Keratinocyte (primary cell): Measurements from ENCODE around the gene BAZ2B. TPM values are rescaled to one million over a fixed set of nuclear protein-coding genes. Genes with fewer than 3 reads are reported as not detected.
A peak's percentile ranks its signal among the peaks of the same experiment; 100 is the strongest.

Experiments
- DNase-seq: peaks from one replicate; pipeline ENCODE4 v3.0.0-alpha.2; 2011; ENCODE audit warnings: low read depth, missing footprints, low spot score
- FAIRE-seq: peaks from 2 replicates; lab custom pipeline; 2011; peaks lifted over from hg19 to GRCh38; lab: Jason Lieb, UNC
- H2AFZ ChIP-seq: 2 replicates; pipeline ENCODE4 v1.6.0; 2012; ENCODE audit warnings: low read length, control low read depth, inconsistent platforms; ENCODE audit not compliant: control insufficient read depth
- H3K27ac ChIP-seq: 2 replicates; pipeline ENCODE4 v1.5.1; 2011; ENCODE audit warnings: low read length; ENCODE audit not compliant: control insufficient read depth, insufficient read depth
- H3K27me3 ChIP-seq: 3 replicates; pipeline ENCODE4 v1.6.0; 2011; ENCODE audit warnings: low read length; ENCODE audit not compliant: control insufficient read depth, insufficient read depth; ENCODE audit errors: extremely low read depth
- H3K36me3 ChIP-seq, 2 experiments: 2 replicates in 1 of 2; 3 replicates in 1 of 2; pipeline ENCODE4 v1.5.1; 2011; ENCODE audit warnings: low read length in 2 of 2, mild to moderate bottlenecking in 1 of 2; ENCODE audit not compliant: control insufficient read depth in 2 of 2, insufficient read depth in 2 of 2; ENCODE audit errors: extremely low read depth in 1 of 2
- H3K4me1 ChIP-seq: 3 replicates; pipeline ENCODE4 v1.5.1; 2011; ENCODE audit warnings: low read length; ENCODE audit not compliant: control insufficient read depth, insufficient read depth; ENCODE audit errors: extremely low read depth
- H3K4me2 ChIP-seq: 3 replicates; pipeline ENCODE4 v1.6.0; 2011; ENCODE audit warnings: low read depth, low read length; ENCODE audit not compliant: control insufficient read depth, insufficient read depth; ENCODE audit errors: extremely low read depth
- H3K4me3 ChIP-seq, 3 experiments: fragments of 200-600 bp in 1 of 3; sonication (generic) in 1 of 3; 2 replicates in 2 of 3; 3 replicates in 1 of 3; pipeline ENCODE4 v1.5.1; 2011 to 2016; ENCODE audit warnings: low read length in 3 of 3, mild to moderate bottlenecking in 3 of 3, control low read depth in 2 of 3, inconsistent platforms in 1 of 3, low read depth in 1 of 3, mixed read lengths in 1 of 3, mixed run types in 1 of 3, moderate library complexity in 1 of 3; ENCODE audit not compliant: control insufficient read depth in 2 of 3, insufficient read depth in 2 of 3; ENCODE audit errors: extremely low read depth in 1 of 3
- H3K79me2 ChIP-seq: 2 replicates; pipeline ENCODE4 v1.6.0; 2012; ENCODE audit warnings: low read length; ENCODE audit not compliant: control insufficient read depth, insufficient read depth
- H3K9ac ChIP-seq: 3 replicates; pipeline ENCODE4 v1.6.0; 2011; ENCODE audit warnings: low read length; ENCODE audit not compliant: control insufficient read depth, insufficient read depth; ENCODE audit errors: extremely low read depth
- H3K9me1 ChIP-seq: 3 replicates; pipeline ENCODE4 v1.6.0; 2011; ENCODE audit warnings: low read length; ENCODE audit not compliant: control insufficient read depth, insufficient read depth; ENCODE audit errors: extremely low read depth
- H3K9me3 ChIP-seq: 2 replicates; pipeline ENCODE4 v1.5.1; 2012; ENCODE audit warnings: low read depth, low read length; ENCODE audit not compliant: control insufficient read depth
- H4K20me1 ChIP-seq: 3 replicates; pipeline ENCODE4 v1.6.0; 2011; ENCODE audit warnings: low read length; ENCODE audit not compliant: control insufficient read depth, insufficient read depth; ENCODE audit errors: extremely low read depth
- EZH2 ChIP-seq: IDR thresholded peaks from one replicate; pipeline ENCODE4 v1.6.1; 2012; ENCODE audit warnings: inconsistent platforms, mild to moderate bottlenecking, low read length, moderate library complexity
- dilution Hi-C: fragments of 300-500 bp; cut with MboI; formaldehyde crosslinking; loops from one replicate; pipeline ENCODE4 v1.7.0; 2020; ENCODE audit warnings: low sequenced_read_pairs; ENCODE audit not compliant: extremely low pct_ligation_motif_present
- polyA plus RNA-seq, 5 experiments: library from polyadenylated mRNA; depleted of rRNA in 3 of 5; stranded (reverse) in 3 of 5; stranded (forward) in 1 of 5; unstranded in 1 of 5; fragments of >200 nt; gene quantifications; 1 replicate in 1 of 5; 2 replicates in 3 of 5; 3 replicates in 1 of 5; pipeline versions ENCODE4 v1.2.1 to v1.2.3, GENCODE V29; 2011 to 2012; ENCODE audit warnings: missing spikeins in 2 of 5, low read depth in 1 of 5, low replicate concordance in 1 of 5
- TF ChIP-seq, protein P1 (sequence below), 3 experiments: IDR thresholded peaks in 1 of 3; conservative IDR thresholded peaks in 1 of 3; optimal IDR thresholded peaks in 1 of 3; 2 replicates in 2 of 3; 3 replicates in 1 of 3; pipeline versions ENCODE3 to v1.5.1; 2011; ENCODE audit warnings: low read length in 3 of 3, mild to moderate bottlenecking in 3 of 3, moderate library complexity in 2 of 3, control low read depth in 1 of 3, inconsistent platforms in 1 of 3; ENCODE audit not compliant: insufficient read depth in 2 of 3; ENCODE audit errors: extremely low read depth in 1 of 3

Gene BAZ2B
- polyA plus RNA-seq, 1 donor (not counting 4 experiments of a cell fraction or from before 2014, with no cell fraction given) = 27.0 TPM

DNA sequence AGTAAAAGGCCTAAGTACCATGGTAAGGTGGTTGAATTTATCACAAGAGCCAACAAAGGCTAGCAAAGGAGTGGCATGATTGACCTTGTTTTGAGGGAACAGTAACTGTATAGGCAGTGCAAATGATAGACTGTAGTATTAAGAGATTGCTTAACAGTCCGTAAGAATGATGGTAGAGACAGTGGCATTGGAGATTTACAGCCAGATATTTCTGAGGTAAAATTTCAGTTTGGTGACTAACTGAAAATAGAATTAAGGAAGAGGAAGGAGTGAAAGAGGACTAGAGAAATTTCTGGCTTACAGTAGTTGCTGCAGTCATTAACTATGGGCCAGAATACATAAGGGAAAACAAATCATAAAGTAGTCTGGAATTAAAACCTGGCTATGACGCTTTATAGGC, 4.4 kb upstream of the BAZ2B start:
- Histone ChIP-seq H3K27ac (no peak overlapping the region), H4K20me1 (no peaks in the 10 kb centered on the region), H3K4me3 (no peak overlapping the region), H3K9ac (no peak overlapping the region), H3K79me2 (no peaks in the 10 kb centered on the region), H2AFZ (no peak overlapping the region), H3K4me2 (no peak overlapping the region), H3K27me3 (no peaks in the 10 kb centered on the region), H3K4me1 (peaks cover 7% of the 10 kb centered on the region), H3K9me3 (no peaks in the 10 kb centered on the region), H3K36me3 (no peaks in the 10 kb centered on the region), H3K9me1 (no peaks in the 10 kb centered on the region)
- dilution Hi-C loops = loop anchor here (25.0 kb wide), 1 partner anchor 92 kb away; the partner anchor contains the start of gene MARCHF7
- DNase-seq (no peak), FAIRE-seq (no peak)
- TF ChIP-seq EZH2 = no peak
- TF ChIP-seq, protein P1, sequence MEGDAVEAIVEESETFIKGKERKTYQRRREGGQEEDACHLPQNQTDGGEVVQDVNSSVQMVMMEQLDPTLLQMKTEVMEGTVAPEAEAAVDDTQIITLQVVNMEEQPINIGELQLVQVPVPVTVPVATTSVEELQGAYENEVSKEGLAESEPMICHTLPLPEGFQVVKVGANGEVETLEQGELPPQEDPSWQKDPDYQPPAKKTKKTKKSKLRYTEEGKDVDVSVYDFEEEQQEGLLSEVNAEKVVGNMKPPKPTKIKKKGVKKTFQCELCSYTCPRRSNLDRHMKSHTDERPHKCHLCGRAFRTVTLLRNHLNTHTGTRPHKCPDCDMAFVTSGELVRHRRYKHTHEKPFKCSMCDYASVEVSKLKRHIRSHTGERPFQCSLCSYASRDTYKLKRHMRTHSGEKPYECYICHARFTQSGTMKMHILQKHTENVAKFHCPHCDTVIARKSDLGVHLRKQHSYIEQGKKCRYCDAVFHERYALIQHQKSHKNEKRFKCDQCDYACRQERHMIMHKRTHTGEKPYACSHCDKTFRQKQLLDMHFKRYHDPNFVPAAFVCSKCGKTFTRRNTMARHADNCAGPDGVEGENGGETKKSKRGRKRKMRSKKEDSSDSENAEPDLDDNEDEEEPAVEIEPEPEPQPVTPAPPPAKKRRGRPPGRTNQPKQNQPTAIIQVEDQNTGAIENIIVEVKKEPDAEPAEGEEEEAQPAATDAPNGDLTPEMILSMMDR (optimal IDR thresholded peaks at IDR 0.05 in 1 of 3, IDR thresholded peaks at IDR 0.05 in 1 of 3, conservative IDR thresholded peaks at IDR 0.05 in 1 of 3; ENCODE audit: extremely low read depth in 1 of 3, insufficient read depth in 2 of 3, low read length in 3 of 3) = no peak

DNA sequence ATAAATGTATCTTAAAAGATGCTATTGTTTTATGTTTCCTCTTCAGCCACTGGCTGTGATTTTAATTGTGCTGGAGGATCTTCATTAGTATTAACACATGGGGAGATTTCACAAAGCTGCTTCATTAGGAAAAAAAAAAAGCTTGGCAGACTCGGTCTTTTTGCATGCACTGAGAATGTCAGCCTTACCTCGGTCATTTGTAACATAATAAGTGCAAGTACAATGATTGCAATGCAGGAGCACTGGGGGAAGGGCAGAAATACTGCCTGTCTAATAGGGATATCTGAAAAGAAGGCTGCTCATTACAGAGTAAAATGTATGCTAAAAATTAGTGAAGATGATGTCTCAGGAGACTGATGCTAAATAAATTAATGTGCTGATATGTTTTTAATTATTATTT, 1.3 kb upstream of the BAZ2B start:
- peak overlapping the region; percentile 10 for H2AFZ ChIP-seq
- FAIRE-seq = peak; percentile 34
- H3K4me3 ChIP-seq = peak overlapping the region in 2 of 3 experiments; percentile 11 to 95
- no peak overlapping the region for H3K27ac ChIP-seq
- peak overlapping the region; percentile 99 for H3K4me2 ChIP-seq
- TF ChIP-seq EZH2 = no peak
- peaks cover 12% of the 10 kb centered on the region for H3K4me1 ChIP-seq
- H4K20me1 ChIP-seq = no peaks in the 10 kb centered on the region
- H3K9me1 ChIP-seq = no peaks in the 10 kb centered on the region
- H3K9me3 ChIP-seq = no peaks in the 10 kb centered on the region
- H3K79me2 ChIP-seq = peaks cover 16% of the 10 kb centered on the region
- no peaks in the 10 kb centered on the region for H3K36me3 ChIP-seq
- DNase-seq = no peak
- H3K9ac ChIP-seq = no peak overlapping the region
- H3K27me3 ChIP-seq = no peaks in the 10 kb centered on the region
- dilution Hi-C loops = loop anchor here (25.0 kb wide), 1 partner anchor 95 kb away; the partner anchor contains the start of gene MARCHF7

DNA sequence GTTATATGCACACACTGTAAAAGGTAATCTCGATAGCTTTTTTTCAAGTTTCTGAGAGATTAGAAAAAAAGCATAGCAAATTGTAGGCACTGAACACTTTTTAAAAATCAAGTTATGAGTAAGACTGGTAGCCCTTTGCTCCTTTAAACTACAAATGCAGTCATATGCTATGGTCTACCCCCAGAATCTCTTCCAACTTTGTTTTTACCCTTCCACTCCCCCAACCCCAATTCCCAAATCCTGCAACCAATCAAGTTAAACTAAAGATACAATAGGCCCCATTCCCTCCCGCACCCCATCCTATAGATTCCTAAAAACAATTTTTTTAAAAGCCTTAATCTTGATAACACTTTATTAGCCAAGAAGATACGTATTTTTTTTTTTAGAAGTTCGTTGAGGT, 752 bp upstream of the BAZ2B start:
- no peak for FAIRE-seq
- H3K9me3 ChIP-seq = no peaks in the 10 kb centered on the region
- H3K4me3 ChIP-seq = peak overlapping the region; percentile 75 to 95 (median 91)
- peak overlapping the region; percentile 79 for H2AFZ ChIP-seq
- H3K27me3 ChIP-seq = no peaks in the 10 kb centered on the region
- dilution Hi-C loops = loop anchor here (25.0 kb wide), 1 partner anchor 95 kb away; the partner anchor contains the start of gene MARCHF7
- H3K9me1 ChIP-seq = no peaks in the 10 kb centered on the region
- H3K4me2 ChIP-seq = peak overlapping the region; percentile 99
- peak overlapping the region; percentile 99 for H3K27ac ChIP-seq
- H4K20me1 ChIP-seq = no peaks in the 10 kb centered on the region
- no peaks in the 10 kb centered on the region for H3K36me3 ChIP-seq
- DNase-seq = no peak
- peak overlapping the region; percentile 97 for H3K9ac ChIP-seq
- peaks cover 16% of the 10 kb centered on the region for H3K4me1 ChIP-seq
- TF ChIP-seq, protein P1 (optimal IDR thresholded peaks at IDR 0.05 in 1 of 3, IDR thresholded peaks at IDR 0.05 in 1 of 3, conservative IDR thresholded peaks at IDR 0.05 in 1 of 3; ENCODE audit: extremely low read depth in 1 of 3, insufficient read depth in 2 of 3, low read length in 3 of 3) = no peak
- TF ChIP-seq EZH2 = no peak
- H3K79me2 ChIP-seq = peaks cover 21% of the 10 kb centered on the region
